Measurements from ENCODE around the gene WDR54.

The WDR54 gene

DNA sequence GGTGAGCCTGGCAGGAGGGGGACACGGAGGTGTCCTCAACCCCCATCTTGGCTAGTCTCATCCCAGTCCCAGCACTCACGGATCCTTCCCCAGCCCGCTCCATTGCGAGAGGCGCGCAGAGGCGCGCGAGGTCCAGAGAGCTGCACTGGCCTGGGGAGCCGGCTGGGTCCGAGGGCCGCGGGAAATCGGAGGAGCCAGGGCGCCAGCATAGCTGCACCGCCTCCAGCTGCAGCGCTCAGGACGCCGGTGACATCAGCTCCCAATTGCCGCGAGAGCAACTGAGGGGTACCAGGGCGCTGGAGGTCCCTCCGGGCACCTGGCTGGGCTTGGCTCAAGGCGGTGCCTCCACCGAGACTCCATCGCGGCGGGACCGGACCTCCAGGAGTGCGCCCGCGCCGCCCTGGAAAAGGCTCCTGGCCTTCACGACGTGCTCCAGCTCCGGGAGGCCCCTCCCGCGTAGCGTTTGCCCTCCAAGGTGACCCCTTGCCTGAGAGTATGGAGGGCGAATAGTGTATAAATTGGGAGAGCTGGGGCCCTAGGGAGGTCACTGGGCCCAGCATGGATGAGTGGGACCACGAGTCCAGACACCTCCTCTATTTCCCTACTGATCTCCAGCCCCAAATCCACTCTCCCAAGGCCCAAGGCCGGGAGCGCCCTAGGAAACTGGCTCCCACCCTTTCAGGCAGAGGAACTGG lies 14.7 kb downstream of the WDR54 start:
- DNase-seq (ENCODE audit: low read depth in 1 of 2, low spot score in 1 of 2), result no peak
- H3K27ac ChIP-seq (replicated peaks), result no peak overlapping the region
- no peak overlapping the region for H3K4me3 ChIP-seq (replicated peaks; ENCODE audit: insufficient read depth, low read length)
- TF ChIP-seq POLR2AphosphoS5 (IDR thresholded peaks at IDR 0.05; ENCODE audit: low read depth), result no peak
- TF ChIP-seq GABPA (IDR thresholded peaks at IDR 0.05; ENCODE audit: low read depth), result no peak
- TF ChIP-seq SPI1 (IDR thresholded peaks at IDR 0.05; ENCODE audit: borderline replicate concordance, low read depth), result no peak
- TF ChIP-seq, protein P1, sequence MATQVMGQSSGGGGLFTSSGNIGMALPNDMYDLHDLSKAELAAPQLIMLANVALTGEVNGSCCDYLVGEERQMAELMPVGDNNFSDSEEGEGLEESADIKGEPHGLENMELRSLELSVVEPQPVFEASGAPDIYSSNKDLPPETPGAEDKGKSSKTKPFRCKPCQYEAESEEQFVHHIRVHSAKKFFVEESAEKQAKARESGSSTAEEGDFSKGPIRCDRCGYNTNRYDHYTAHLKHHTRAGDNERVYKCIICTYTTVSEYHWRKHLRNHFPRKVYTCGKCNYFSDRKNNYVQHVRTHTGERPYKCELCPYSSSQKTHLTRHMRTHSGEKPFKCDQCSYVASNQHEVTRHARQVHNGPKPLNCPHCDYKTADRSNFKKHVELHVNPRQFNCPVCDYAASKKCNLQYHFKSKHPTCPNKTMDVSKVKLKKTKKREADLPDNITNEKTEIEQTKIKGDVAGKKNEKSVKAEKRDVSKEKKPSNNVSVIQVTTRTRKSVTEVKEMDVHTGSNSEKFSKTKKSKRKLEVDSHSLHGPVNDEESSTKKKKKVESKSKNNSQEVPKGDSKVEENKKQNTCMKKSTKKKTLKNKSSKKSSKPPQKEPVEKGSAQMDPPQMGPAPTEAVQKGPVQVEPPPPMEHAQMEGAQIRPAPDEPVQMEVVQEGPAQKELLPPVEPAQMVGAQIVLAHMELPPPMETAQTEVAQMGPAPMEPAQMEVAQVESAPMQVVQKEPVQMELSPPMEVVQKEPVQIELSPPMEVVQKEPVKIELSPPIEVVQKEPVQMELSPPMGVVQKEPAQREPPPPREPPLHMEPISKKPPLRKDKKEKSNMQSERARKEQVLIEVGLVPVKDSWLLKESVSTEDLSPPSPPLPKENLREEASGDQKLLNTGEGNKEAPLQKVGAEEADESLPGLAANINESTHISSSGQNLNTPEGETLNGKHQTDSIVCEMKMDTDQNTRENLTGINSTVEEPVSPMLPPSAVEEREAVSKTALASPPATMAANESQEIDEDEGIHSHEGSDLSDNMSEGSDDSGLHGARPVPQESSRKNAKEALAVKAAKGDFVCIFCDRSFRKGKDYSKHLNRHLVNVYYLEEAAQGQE (IDR thresholded peaks at IDR 0.05; ENCODE audit: insufficient replicate concordance, low read depth), result no peak
- TF ChIP-seq, protein P2, sequence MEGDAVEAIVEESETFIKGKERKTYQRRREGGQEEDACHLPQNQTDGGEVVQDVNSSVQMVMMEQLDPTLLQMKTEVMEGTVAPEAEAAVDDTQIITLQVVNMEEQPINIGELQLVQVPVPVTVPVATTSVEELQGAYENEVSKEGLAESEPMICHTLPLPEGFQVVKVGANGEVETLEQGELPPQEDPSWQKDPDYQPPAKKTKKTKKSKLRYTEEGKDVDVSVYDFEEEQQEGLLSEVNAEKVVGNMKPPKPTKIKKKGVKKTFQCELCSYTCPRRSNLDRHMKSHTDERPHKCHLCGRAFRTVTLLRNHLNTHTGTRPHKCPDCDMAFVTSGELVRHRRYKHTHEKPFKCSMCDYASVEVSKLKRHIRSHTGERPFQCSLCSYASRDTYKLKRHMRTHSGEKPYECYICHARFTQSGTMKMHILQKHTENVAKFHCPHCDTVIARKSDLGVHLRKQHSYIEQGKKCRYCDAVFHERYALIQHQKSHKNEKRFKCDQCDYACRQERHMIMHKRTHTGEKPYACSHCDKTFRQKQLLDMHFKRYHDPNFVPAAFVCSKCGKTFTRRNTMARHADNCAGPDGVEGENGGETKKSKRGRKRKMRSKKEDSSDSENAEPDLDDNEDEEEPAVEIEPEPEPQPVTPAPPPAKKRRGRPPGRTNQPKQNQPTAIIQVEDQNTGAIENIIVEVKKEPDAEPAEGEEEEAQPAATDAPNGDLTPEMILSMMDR (IDR thresholded peaks at IDR 0.05; ENCODE audit: insufficient read depth, low read length), result no peak
- H3K27me3 ChIP-seq (ENCODE audit: insufficient read depth, poor library complexity, severe bottlenecking), result peaks cover 26% of the 10 kb centered on the region

DNA sequence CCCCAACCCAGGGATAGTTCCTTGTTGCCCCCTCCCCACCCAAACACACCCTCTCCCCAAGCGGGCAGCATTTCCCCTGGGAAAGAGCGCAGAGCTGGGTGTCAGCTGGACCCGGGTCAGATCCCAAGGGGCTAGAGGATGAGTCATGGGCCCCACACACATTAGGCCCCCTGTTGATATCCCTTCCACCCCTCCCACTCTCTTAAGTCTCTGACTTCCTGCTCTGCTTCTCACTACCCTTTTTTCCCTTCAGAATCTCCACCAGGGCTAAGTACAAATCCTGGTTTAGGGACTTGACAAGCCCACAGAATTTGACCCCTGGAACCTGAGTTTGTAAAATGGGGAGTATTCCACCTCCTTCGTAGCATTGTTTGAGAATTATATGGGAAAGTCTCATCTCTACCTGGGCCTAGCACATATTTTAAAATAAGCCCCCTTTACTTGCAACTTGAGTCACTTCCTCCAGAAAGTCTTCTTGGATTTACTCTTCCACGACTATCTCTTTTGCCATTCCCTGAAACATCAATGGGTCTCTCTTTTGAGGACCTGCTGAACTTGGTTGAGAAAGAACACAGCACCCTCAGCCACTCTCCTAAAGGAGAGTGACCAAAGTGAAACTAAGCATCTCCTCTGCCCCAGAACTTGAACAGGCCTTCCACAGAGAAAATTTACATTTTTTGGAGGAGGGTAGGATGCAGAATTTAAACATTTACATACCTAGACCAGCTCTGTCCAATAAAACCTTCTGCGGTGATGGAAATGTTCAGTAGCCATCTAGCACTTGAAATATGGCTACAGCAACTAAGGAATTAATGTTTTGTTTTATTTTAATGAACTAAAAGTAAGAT lies 15.5 kb downstream of the WDR54 start:
- Histone ChIP-seq H3K4me3 (replicated peaks; ENCODE audit: insufficient read depth, low read length) (no peak overlapping the region), H3K27ac (replicated peaks) (no peak overlapping the region), H3K27me3 (ENCODE audit: insufficient read depth, poor library complexity, severe bottlenecking) (peaks cover 34% of the 10 kb centered on the region)
- no peak for DNase-seq (ENCODE audit: low read depth in 1 of 2, low spot score in 1 of 2)
- TF ChIP-seq, protein P2 (IDR thresholded peaks at IDR 0.05; ENCODE audit: insufficient read depth, low read length), result no peak
- TF ChIP-seq POLR2AphosphoS5 (IDR thresholded peaks at IDR 0.05; ENCODE audit: low read depth) (no peak), SPI1 (IDR thresholded peaks at IDR 0.05; ENCODE audit: borderline replicate concordance, low read depth) (no peak), GABPA (IDR thresholded peaks at IDR 0.05; ENCODE audit: low read depth) (no peak)
- TF ChIP-seq, protein P1 (IDR thresholded peaks at IDR 0.05; ENCODE audit: insufficient replicate concordance, low read depth), result no peak

DNA sequence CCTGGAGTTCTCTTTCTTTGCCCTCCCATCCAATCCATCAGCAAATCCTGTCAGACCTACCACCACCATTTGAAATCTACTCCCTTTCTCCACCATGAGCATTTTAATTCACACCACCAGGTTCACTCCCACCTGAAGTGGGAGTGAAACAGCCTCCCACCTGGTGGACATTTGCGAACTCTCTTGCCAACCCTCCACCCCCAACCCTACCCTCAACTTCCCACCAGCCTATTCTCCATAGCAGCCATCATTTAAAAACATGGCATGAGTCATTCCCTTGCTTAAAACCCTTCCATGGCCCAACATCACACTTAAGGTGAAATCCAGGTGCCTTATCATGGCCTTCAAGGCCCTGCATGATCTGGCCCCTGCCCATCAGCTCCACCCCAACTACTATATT lies 16.7 kb downstream of the WDR54 start:
- H3K4me3 ChIP-seq (replicated peaks; ENCODE audit: insufficient read depth, low read length), result no peak overlapping the region

More for the DNA sequence above, 16.7 kb downstream of the WDR54 start:
- H3K27me3 ChIP-seq (ENCODE audit: insufficient read depth, poor library complexity, severe bottlenecking), result peaks cover 46% of the 10 kb centered on the region
- no peak for DNase-seq (ENCODE audit: low read depth in 1 of 2, low spot score in 1 of 2)
- TF ChIP-seq SPI1 (IDR thresholded peaks at IDR 0.05; ENCODE audit: borderline replicate concordance, low read depth) (no peak), POLR2AphosphoS5 (IDR thresholded peaks at IDR 0.05; ENCODE audit: low read depth) (no peak), GABPA (IDR thresholded peaks at IDR 0.05; ENCODE audit: low read depth) (no peak)
- TF ChIP-seq, protein P1 (IDR thresholded peaks at IDR 0.05; ENCODE audit: insufficient replicate concordance, low read depth), result no peak
- TF ChIP-seq, protein P2 (IDR thresholded peaks at IDR 0.05; ENCODE audit: insufficient read depth, low read length), result no peak
- H3K27ac ChIP-seq (replicated peaks), result no peak overlapping the region

Measured in HL-60 (cell line).